ENCODE results near the gene GRM2. TPM values are rescaled to one million over a fixed set of nuclear protein-coding genes. Genes with fewer than 3 reads are reported as not detected.

The GRM2 gene
- total RNA-seq, 4 donors from 2014 or later, result 0.12 to 0.13 TPM; not detected in 2

- peaks cover 0 to 71% of the 10 kb centered on the region in 2 donors for H3K36me3 ChIP-seq
- TF ChIP-seq EP300 (IDR thresholded peaks at IDR 0.05), result no peak
- no peak for TF ChIP-seq CTCF (IDR thresholded peaks at IDR 0.05)
- no peak for TF ChIP-seq POLR2A (IDR thresholded peaks at IDR 0.05)
- TF ChIP-seq POLR2AphosphoS5 (IDR thresholded peaks at IDR 0.05), result no peak
Measured at GRCh38 chr3:51676102-51676640, 30.7 kb upstream of the GRM2 start.

GRCh38 chr3:51677358-51677757, 29.5 kb upstream of the GRM2 start:
- Histone ChIP-seq H3K27ac (no peak overlapping the region), H3K4me1 (peaks cover 0 to 79% (median 32%) of the 10 kb centered on the region in 3 donors), H3K36me3 (peaks cover 0 to 80% of the 10 kb centered on the region in 2 donors), H3K9me3 (no peaks in the 10 kb centered on the region), H3K27me3 (no peaks in the 10 kb centered on the region), H3K4me3 (no peak overlapping the region)
- TF ChIP-seq CTCF (IDR thresholded peaks at IDR 0.05) (no peak), POLR2AphosphoS5 (IDR thresholded peaks at IDR 0.05) (no peak), POLR2A (IDR thresholded peaks at IDR 0.05) (no peak), EP300 (IDR thresholded peaks at IDR 0.05) (no peak)
- no peak for ATAC-seq
- WGBS, 2 donors (ENCODE audit: low coverage in 1 of 2), result no CpG with 5 or more reads among the region's 3 CpGs

More at GRCh38 chr3:51676102-51676640, 30.7 kb upstream of the GRM2 start:
- Histone ChIP-seq H3K27ac (no peak overlapping the region), H3K27me3 (no peaks in the 10 kb centered on the region), H3K9me3 (no peaks in the 10 kb centered on the region), H3K4me3 (no peak overlapping the region), H3K4me1 (peaks cover 0 to 74% (median 27%) of the 10 kb centered on the region in 3 donors)
- WGBS, 2 donors (ENCODE audit: low coverage in 1 of 2), result 40 to 62% methylated on average over 1 to 2 of the region's 3 CpGs
- no peak for ATAC-seq

DNA sequence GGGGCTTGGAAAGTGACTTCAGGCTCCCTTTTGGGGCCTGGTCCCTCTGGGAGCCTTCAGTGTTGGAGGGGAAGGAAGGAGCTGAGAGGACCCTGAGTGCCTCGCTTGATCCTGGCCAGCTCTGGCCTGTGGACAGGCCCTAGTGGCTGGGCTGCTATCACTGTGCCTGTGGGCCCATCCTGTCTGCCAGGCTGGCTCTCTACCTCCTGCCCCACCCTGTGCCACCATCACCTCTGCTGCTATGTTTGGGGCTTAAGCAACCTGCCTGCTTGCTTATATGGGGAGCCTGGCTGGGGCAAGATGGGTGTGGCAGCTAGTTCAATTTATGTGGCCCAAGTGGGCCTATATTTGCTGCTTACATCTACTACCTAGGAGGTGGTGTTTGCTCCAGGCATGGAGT, 28.7 kb upstream of the GRM2 start:
- H3K36me3 ChIP-seq, result peaks cover 0 to 80% of the 10 kb centered on the region in 2 donors

DNA sequence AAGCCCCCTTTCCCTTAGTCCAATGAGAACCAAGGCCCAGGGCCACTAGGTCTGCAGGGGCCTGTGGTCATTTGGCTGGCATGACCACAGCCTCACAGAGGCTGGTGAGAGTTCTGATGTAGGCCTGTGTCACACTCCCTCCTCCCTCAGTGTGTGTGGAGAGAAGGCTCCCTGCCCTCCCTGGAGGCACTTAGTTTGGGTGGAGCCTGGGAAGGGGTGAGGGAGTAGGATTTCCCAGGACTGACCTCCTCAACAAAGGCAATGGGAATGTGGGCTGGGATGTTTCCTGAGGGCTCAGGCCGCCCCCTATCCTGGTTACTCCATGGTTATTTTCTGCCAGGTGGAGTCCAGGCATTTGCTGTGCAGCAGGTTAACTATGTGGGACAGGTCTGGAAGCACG, 28.2 kb upstream of the GRM2 start:
- no peak overlapping the region for H3K27ac ChIP-seq
- H3K9me3 ChIP-seq, result no peaks in the 10 kb centered on the region
- 78 to 86% methylated on average over 1 of the region's 2 CpGs for WGBS, 2 donors (ENCODE audit: low coverage in 1 of 2)
- no peak for TF ChIP-seq POLR2AphosphoS5 (IDR thresholded peaks at IDR 0.05)
- TF ChIP-seq CTCF (IDR thresholded peaks at IDR 0.05), result no peak
- no peak for TF ChIP-seq EP300 (IDR thresholded peaks at IDR 0.05)
- TF ChIP-seq POLR2A (IDR thresholded peaks at IDR 0.05), result no peak
- H3K4me1 ChIP-seq, result peaks cover 0 to 77% (median 19%) of the 10 kb centered on the region in 3 donors
- H3K4me3 ChIP-seq, result no peak overlapping the region
- ATAC-seq, result no peak
- H3K36me3 ChIP-seq, result peaks cover 0 to 83% of the 10 kb centered on the region in 2 donors
- H3K27me3 ChIP-seq, result no peaks in the 10 kb centered on the region

More for the DNA sequence above, 28.7 kb upstream of the GRM2 start:
- no CpG with 5 or more reads among the region's 1 CpG for WGBS, 2 donors (ENCODE audit: low coverage in 1 of 2)
- Histone ChIP-seq H3K4me3 (no peak overlapping the region), H3K9me3 (no peaks in the 10 kb centered on the region), H3K4me1 (peaks cover 0 to 79% (median 24%) of the 10 kb centered on the region in 3 donors), H3K27me3 (no peaks in the 10 kb centered on the region), H3K27ac (no peak overlapping the region)
- no peak for ATAC-seq
- TF ChIP-seq POLR2AphosphoS5 (IDR thresholded peaks at IDR 0.05) (no peak), POLR2A (IDR thresholded peaks at IDR 0.05) (no peak), EP300 (IDR thresholded peaks at IDR 0.05) (no peak), CTCF (IDR thresholded peaks at IDR 0.05) (no peak)

DNA sequence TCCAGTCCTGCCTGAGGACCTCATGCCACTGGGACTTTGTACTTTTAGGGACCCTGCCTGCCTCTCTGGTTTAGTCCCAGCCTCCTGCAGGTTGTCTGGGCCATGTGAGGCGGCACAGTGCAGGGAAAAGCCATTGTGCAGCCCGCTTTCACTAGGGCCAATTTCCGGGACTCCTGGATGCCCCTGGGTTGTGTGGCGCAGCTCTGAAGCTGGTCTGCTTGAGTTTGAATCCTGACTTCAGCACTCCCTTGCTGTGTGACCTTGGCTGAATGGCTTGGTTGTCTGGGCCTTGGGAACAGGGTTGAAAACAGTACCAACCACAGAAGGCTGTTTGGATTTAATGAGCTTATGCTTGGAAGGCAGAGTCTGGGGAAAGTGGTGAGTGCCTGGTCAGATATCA, 27.6 kb upstream of the GRM2 start:
- no peaks in the 10 kb centered on the region for H3K9me3 ChIP-seq
- no peak for ATAC-seq
- WGBS, 2 donors (ENCODE audit: low coverage in 1 of 2), result no CpG with 5 or more reads among the region's 4 CpGs
- no peak overlapping the region for H3K27ac ChIP-seq
- peaks cover 0 to 87% of the 10 kb centered on the region in 2 donors for H3K36me3 ChIP-seq
- TF ChIP-seq POLR2A (IDR thresholded peaks at IDR 0.05) (no peak), EP300 (IDR thresholded peaks at IDR 0.05) (no peak), CTCF (IDR thresholded peaks at IDR 0.05) (no peak)
- no peak overlapping the region for H3K4me3 ChIP-seq
- no peaks in the 10 kb centered on the region for H3K27me3 ChIP-seq
- H3K4me1 ChIP-seq, result peaks cover 0 to 77% (median 19%) of the 10 kb centered on the region in 3 donors
